SU-DHL-6 (cell line): Measurements from ENCODE around the gene CLCNKA.

ENCODE experiments used
- CTCF ChIP-seq: fragments of 200-600 bp; sonication (generic); IDR thresholded peaks from one replicate; pipeline ENCODE4 v1.5.1; 2017; ENCODE audit warnings: antibody characterized with exemption, mild to moderate bottlenecking, low read length, moderate library complexity; ENCODE audit not compliant: insufficient read depth, poor library complexity, severe bottlenecking
- EZH2phosphoT487 ChIP-seq: fragments of 200-600 bp; sonication (generic), shearing (Covaris generic); conservative IDR thresholded peaks from 2 replicates; pipeline ENCODE4 v1.6.1; 2018; ENCODE audit warnings: mild to moderate bottlenecking, antibody characterized with exemption, low read length, moderate library complexity, mixed read lengths

GRCh38 chr1:15994081-15994480, 27.8 kb upstream of the CLCNKA start:
- TF ChIP-seq CTCF = no peak
- no peak for TF ChIP-seq EZH2phosphoT487
